ENCODE results near the gene D2HGDH.
A peak's percentile ranks its signal among the peaks of the same experiment; 100 is the strongest.
"Not testable (repeated sequence)": the region's sequence is repeated elsewhere in the genome, so short reads cannot be mapped to it uniquely, and the experiment has no call there.

Gene D2HGDH

DNA sequence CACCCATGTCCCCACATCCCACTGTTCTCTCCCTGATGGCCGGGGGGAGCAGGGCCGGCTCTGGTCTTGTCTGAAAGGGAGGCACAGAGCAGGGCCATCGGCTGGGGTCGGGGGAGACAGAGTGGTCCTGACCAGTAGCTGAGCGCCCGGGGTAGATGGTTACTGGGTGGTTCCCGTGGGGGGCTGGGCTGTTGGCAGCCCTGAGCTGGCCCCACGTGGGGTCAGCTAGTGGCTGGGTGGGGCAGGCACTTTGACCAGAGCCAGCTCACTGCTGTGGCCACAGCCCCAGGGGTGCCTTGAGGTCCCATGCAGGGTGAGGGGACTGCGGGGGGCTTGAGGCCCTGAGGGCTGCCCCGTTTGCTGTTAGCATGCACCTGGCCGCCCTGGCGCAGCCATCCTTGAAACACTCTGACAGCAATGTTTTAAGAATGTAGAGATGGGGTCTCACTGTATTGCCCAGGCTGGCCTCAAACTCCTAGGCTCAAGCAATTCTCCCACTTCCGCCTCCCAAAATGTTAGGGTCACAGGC, 62.2 kb downstream of the D2HGDH start:
- no peak for DNase-seq

DNA sequence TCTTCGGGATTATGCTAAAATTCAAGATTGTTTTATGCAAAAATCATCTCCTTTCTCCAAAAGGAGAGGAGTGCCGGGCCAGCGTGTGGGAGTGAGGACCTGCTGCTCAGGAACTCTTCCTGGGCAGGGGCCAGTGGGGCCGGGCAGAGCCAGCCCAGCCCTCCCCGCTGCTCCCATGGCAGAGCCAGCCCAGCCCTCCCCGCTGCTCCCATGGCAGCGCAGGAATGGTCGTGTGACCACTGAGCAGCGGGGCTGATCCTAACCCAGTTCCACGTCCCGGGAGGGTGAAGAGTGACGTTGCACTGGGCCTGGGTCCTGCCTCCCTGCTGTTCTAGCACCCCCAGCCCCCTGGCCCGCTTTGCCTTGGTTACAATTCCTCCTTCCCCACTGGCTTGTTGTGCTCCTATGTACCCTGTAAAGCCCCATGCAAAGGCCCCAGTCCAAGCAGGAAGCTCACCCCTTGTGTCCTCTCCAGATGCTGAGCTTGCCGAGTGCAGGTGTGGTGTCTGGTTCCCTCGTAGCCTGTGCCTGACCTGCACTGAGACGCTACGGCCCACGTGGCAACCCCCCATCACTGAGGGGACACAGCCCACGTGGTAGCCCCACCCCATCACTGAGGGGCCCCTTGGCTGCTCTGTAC, 63.1 kb downstream of the D2HGDH start:
- no peak for DNase-seq

DNA sequence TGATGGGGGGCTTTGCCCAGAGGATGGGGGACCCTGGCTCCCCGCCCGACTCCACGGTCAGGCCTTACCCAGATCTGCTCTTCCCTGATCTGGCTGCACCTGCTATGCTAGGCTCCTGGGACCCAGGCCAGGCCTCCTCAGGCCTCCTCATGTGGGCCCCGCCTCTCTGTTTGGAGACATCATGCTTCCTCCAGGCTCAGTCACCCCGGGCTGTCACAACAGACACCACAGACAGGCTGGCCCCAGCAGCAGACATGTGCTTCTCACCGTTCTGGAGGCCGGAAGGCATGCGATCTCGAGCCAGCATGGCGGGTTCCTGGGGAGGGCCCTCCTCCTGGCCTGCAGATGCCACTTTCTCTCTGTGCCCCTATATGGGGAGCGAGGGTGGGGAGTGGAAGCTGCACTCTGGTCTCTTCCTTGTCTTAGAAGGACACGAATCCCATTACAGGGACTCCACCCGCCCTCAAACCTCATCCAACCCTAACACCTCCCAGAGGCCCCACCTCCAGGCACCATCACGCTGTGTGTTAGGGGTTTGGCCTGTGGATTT, 63.7 kb downstream of the D2HGDH start:
- no peak for DNase-seq

DNA sequence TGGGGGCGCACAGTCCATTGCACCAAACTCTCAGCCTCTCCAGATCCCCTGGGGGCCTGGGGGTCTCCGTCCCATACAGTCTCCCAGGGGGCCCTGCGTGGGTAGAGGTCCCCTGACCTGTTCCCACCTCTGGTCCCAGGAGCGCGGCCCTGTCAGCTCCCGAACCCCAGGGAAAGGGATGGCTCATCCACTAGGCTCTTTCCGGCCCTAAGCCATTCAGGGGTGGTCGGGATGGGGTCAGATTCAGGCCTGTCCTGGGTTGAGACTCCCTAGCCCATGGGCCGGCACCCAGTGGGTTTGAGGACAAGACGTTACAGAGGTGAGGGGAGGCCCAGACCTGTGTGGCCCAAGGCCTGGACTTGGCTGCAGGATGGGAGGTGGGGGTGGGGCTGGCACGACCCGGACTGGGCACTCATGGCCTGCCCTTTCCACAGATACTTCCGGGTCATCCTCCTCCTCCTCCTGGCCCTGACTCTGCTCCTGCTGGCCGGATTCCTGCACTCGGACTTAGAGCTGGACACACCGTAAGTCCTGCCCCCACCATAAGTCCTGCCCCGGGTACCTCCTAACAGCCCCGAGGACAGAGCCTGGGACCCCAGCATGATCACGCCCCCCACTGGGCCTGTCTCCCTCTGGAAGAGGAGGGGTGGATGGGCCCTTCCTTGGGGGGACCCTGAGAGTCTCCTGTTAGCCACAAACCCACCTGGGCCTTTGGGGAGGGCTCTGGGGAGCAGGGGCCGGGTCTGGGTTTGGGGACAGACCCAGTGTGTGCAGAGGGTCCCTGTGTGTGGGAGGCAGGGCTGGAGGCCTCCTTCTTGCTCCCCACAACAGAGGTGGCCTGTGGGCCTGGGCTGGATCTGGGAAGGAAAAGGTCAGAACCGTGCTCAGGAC, 64.4 kb downstream of the D2HGDH start:
- DNase-seq, result no peak

DNA sequence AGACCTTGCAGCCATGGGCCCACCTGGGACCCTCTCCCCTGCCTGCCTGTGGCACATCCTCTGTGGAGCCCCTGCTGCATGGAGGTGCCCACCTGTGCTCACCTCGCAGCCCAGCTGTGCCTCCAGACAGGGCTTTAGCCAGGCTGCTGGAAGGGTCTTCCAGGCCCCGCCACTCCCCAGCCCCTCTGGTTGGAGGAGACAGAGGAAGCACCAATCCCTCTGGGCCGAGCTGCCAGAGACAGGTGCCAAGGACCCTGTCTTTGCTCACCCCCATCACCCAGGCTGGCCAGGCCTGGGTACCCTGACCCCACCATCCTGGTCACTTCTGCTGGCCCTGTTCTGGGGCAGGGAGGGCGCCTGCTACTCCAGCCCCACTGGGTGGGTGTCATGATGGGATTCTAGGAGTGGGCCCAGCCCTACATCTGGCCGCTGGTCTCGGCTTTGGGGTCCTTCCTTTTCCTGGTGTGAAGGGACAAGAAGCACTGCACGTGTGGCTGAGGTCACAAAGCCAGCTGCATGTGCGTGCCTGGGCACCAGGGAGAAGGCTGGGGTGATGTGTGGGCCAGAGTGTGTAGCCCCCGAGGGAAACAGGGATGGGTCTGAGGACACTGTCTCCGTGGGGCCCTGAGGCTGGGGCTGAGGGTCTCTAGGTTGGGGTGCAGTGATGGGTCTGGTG, 65.2 kb downstream of the D2HGDH start:
- no peak for DNase-seq

DNA sequence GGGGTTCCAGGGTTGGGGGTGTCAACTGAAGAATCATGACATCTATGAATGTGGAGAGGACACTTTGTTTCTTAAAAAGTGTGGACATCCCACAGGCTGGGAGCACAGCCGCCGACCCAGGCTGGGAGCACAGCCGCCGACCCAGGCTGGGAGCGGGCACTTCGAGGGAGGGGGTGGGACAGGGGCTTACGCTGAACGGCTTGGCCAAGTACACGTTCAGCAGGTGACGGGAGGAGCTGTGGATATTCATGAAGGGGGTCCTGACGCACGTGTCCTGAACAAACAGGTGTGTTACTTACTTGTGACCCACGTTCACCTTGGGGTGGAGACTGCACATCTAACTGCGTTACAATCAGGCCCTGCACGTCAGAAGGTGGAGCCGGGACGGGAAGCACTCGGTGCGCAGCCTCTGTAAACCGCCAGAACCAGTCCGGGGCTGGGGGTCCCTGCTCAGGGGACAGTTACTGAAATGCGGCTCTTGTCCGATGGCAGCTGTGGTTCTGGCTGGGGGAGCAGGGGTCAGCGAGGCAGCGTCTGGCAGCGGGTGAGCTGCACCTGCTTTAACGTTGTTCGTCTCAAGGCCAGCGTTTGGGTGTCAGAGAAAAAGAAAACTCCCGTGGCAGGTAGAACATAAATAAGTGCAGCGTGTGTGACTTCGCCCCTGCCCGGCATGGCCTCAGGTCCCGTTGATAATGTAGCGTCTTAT, 65.9 kb downstream of the D2HGDH start:
- DNase-seq, result not testable (repeated sequence)

DNA sequence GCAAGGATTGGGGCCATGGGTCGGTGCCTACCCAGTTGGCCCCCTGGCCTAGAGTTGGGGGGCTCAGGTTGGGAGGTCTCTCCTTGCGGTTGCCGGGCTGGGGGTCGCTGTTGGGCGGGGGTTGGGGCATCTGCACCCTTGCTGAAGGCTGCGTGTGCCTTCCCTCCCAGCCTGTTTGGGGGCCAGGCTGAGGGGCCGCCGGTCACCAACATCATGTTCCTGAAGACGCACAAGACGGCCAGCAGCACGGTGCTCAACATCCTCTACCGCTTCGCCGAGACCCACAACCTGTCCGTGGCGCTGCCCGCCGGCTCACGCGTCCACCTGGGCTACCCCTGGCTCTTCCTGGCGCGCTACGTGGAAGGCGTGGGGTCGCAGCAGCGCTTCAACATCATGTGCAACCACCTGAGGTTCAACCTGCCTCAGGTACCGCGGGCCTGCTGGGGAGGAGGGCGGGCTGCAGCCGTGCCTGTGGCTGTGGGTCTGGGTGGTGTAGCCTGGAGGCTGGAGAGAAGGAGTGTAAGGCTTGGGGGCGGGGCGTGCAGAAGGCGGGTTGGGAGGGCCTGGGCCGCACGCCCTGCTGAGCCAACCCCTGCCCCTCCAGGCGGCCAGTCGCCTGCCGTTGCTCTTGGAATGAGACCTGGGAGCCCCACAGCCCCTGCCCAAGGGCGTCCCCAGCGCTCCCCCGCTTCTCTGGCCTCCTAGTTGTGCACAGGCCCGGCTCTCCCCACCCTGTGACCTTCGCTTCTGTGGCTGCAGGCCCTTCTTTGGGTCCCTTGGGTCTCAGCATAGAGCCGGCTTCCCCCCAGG, 67.4 kb downstream of the D2HGDH start:
- no peak for DNase-seq

DNA sequence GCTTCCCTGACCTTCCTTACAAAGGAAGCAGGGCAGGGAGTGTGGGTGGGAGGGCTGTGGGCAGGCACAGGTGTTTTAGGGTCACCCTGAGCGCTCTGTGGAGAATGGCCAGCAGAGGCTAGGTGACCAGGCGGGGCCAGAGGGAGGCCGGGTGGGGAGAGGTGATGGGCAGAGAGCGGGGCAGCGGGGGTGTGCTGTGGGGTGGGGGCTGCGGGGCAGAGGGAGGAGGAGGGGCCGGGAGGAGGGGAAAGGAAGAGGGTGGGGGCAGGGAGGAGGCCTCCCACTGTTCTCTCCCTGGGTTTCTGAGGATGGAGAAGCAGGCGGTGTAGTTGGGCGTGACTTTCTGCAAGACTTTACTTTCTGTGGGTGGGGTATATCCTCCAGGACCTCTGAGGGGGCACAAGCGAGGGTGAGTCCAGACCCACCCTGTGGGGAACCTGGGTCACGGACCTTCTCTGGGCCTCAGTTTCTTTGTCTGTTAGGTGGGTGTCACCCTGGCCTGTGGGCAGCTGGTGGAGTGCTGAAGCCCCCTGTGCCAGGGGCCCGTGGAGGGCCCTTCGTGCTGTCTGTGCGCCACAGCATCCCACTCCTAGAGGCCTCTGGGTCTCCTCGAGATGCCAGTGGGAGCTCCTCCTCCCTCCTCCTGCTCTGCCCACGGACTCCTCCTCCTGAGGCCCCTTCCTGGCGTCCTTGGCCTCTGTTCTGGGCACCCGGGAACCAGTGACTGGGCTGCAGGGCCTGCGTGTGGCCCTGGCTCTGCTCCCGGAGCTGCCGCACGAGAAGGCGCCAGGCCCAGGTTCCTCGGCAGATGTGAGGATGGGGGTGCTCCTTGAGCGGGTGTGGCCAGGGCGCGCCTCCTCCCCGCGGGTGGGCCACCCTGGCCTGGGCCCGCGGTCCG, 68.2 kb downstream of the D2HGDH start:
- DNase-seq, result no peak

DNA sequence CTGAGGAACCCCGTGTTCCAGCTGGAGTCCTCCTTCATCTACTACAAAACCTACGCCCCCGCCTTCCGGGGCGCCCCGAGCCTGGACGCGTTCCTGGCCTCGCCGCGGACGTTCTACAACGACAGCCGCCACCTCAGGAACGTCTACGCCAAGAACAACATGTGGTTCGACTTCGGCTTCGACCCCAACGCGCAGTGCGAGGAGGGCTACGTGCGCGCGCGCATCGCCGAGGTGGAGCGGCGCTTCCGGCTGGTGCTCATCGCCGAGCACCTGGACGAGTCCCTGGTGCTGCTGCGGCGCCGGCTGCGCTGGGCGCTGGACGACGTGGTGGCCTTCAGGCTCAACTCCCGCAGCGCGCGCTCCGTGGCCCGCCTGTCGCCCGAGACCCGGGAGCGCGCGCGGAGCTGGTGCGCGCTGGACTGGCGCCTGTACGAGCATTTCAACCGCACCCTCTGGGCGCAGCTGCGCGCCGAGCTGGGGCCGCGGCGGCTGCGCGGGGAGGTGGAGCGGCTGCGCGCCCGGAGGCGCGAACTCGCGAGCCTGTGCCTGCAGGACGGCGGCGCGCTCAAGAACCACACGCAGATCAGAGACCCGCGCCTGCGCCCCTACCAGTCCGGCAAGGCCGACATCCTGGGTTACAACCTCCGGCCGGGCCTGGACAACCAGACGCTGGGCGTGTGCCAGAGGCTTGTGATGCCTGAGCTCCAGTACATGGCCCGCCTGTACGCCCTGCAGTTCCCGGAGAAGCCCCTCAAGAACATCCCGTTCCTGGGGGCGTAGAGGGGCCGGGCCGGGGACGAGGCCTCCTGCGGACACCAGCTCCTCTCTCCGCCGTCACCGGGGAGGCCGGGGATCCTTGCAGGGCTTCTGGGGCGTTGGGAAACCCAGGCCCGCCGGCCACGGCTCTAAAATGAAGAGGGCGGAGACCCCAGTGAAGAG, 69.2 kb downstream of the D2HGDH start:
- DNase-seq, result peak; percentile 35

DNA sequence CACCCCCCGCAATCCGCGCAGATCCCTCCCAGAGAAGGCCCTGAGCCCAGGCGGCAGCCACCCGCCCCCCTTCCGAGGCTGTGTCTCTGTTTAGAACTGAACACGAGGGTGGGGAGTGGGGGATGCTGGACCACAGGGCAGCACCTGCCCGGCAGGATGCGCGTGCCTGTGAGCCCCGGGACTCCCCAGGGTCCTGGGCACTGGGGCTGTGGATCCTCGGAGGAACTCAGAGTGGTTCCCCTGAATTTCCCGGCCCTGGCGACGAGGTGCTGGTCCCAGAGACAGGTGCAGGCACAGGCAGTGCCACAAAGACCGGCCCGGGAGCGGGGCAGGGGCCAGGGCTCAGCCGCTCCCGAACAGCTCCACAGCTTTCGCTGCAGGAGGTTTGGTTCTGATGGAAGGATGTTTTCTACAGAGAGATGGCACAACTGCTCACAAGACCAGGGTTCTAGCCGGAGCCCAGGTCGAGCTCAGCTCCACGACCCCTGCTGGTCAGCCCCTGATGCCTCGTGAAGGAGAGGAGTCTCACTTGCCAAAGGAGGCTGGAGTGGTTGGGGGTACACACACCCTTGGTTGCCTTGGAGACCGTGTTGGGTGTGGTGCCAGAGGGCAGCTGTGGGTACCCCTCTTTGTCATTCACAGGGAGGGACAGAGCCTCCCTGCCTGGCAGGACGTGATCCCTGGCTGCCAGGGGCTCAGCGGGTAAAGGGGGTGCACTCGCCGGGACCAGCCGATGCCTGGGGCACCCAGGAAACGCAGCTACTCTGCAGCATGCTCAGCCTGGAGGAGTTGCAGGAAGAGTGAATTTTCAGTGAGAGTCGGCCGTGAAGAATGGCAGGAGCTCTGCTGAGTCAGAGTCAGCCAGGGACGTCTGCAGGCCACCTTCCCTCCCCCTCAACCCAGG, 70.1 kb downstream of the D2HGDH start:
- DNase-seq, result no peak

DNA sequence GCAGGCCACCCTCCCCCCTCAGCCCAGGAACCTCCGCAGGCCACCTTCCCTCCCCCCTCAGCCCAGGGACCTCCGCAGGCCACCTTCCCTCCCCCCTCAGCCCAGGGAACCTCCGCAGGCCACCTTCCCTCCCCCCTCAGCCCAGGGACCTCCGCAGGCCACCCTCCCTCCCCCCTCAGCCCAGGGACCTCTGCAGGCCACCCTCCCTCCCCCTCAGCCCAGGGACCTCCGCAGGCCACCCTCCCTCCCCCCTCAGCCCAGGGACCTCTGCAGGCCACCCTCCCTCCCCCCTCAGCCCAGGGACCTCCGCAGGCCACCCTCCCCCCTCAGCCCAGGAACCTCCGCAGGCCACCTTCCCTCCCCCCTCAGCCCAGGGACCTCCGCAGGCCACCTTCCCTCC, 71.8 kb downstream of the D2HGDH start:
- not testable (repeated sequence) for DNase-seq

DNA sequence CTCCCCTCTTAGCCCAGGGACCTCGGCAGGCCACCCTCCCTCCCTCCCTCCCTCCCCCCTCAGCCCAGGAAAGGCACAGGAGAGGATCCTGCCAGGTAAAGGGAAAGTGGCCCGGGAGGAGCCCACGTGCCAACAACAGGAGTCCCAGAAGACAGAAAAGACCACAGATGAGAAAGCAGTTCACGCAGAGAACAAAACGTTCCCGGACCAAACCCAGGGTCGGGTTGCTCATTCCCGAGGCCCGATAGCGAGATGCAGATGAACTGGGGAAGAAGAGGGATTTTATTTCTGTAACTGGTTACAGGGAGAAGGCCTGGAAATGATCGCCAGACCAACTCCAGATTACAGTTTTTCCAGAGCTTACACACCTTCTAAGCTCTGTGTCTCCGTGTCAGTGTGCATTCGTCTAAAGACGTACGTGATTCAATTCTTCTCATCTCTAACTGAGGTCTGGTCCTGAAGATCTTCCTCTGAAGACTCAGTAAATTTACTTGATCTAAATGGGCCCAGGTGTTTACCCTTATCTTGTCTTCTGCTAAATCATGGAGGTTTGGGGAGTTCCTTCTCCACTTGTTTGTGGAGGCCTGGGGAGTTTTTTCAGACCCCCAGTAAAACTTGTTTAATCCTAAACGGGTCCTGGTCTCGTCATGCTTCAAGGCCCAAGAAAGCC, 73.8 kb downstream of the D2HGDH start:
- DNase-seq, result no peak

DNA sequence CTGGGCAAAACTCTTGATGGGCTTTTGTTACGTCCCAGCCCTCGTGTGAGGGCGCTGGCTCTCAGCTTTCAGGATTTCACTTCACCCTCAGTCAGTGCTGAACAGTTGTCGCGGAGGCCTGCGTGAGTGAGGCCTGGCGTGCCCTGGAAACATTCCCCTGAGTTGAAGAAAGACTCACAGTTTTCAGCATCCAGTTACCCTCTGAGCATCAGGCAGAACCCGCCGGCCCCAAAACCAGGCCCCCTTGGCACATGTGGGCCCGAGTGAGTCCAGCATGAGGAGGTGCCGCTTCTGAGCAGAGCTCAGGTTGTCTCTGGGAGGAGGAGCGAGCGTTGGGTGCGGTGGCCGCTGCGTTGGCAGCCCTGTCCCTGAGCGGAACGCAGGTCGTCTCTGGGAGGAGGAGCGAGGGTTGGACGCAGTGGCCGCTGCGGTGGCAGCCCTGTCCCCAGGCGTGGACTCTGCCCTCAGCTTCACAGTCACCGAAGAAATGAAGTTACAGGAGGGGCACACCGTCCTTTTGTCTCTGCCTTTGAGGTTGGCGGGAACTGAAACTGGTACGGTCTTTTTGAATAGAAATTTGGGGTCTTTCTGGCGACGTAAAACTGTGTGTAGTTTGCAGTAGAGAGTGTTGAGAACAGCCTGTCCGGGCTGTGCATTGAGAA, 74.4 kb downstream of the D2HGDH start, which contains the start of gene NEU4:
NEU4 (plus strand) TSS at position 473 of the 662 bp plus-strand sequence. CDS start 5,292 bp downstream, outside the sequence.
- no peak for DNase-seq

DNA sequence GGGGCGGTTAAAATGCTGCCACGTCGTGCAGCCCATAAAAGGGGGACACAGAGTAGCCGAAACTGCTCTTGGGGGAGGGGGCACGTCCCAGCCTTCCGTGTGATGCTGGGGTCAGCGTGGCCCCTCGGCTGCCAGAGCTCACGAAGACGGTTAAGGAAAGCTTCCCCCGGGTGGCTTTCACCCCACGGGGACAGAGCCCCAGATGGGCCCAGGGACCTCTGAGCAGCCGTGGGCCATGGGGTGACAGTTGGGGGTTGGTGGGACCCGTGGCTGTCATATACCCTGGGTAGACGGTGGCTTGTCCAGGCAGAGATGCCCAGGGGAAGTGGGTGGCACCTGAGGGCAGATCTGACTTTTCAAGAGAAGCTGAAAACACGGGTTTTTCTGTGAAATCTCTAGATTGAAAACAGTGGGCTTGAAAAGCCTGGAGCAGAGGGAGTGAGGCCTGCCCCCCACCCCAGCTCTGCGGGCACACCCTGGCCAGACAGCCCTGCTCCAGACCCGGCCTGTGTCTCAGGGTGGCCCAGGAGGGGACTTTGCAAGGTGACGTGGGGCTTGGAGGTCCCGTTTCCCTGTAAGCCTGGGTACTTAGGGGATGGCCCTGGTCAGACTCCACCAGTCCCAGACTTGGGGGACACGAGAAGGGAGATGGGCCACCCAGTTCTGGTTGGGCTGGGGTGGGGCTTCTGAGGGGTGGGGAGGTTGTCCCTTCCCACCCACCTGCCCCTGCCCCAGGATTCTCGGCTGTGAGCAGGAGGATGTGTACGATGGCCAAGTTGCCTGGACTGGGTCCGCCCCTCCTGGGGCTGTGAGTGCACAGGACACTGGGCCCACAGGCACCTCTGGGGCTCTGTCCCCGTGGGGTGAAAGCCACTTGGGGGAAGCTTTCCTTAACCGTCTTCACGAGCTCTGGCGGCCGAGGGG, 75.2 kb downstream of the D2HGDH start:
- no peak for DNase-seq

DNA sequence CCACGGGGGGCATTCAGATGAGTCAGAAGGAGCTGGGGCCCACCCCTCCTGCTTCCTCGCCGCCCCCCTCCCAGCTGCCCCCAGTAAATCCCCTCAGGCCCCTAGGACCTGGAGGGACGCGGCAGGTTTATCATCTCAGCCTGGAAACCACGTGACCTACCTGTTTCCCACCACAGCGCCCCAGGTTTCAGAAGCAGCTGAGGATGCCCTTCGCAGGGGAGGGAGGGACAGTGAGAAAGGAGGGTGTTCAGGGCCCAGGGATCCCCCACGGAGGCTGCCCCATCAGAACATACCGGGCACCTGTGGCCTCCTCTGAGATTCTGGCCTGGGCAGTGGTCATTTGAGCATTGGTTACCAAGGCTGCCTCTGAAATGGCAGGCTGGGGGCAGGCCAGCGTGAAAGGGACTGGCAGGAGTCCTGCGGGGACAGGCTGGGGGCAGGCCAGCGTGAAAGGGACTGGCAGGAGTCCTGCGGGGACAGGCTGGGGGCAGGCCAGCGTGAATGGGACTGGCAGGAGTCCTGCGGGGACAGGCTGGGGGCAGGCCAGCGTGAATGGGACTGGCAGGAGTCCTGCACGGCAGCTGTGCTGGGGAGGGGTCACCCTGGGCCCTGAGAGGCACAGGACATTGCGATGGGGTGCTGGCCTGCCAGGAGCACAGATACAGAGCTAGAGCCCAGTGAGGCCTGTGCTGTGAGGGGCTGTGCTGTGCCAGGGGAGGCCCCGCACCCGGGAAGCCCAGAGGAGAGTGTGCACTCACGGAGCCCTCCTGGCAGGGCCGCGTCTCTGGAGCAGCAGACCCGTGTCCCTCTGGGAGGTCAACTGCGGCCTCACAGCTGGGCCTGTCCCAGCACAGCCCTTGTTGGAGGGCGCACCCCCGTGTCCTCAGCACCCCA, 76.1 kb downstream of the D2HGDH start:
- DNase-seq, result no peak
